ENCODE results near the gene TTC23L.

TTC23L gene

DNA sequence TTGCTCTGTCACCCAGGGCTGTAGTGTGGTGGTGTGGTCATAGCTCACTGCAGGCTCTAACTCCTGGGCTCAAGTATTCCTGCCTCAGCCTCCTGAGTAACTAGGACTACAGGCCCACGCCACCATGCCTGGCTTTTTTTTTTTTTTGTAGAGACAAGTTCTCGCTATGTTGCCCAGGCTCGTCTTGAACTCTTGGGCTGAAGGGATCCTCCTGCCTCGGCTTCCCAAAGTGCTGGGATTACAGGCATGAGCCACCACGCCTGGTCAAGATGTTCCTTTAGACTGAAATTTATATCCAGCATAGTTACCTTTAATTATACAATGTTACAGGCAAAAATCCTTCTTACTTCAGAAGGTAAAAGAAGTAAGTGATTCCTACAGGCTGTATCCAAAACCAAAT, 88.8 kb downstream of the TTC23L start:
- Histone ChIP-seq H3K27ac (ENCODE audit: low read length) (no peak overlapping the region), H3K4me1 (ENCODE audit: low read length) (peaks cover 19% of the 10 kb centered on the region), H3K79me2 (ENCODE audit: low read length) (peaks cover 36% of the 10 kb centered on the region), H4K20me1 (ENCODE audit: insufficient read depth, low read length) (no peaks in the 10 kb centered on the region), H3K27me3 (ENCODE audit: low read depth, low read length) (no peaks in the 10 kb centered on the region), H3K9ac (ENCODE audit: low read length) (no peak overlapping the region), H3K4me3 (ENCODE audit: low read length) (no peak overlapping the region), H3K4me2 (ENCODE audit: low read length) (no peak overlapping the region), H2AFZ (ENCODE audit: low read depth, low read length) (no peak overlapping the region), H3K36me3 (replicated peaks; ENCODE audit: low read depth, low read length) (peaks cover 26% of the 10 kb centered on the region), H3K9me3 (ENCODE audit: insufficient read depth, low read length) (no peaks in the 10 kb centered on the region)
- TF ChIP-seq CTCF (IDR thresholded peaks at IDR 0.05; ENCODE audit: low read depth, low read length) (no peak), EZH2phosphoT487 (IDR thresholded peaks at IDR 0.05; ENCODE audit: low read depth) (no peak)

- Histone ChIP-seq H4K20me1 (ENCODE audit: insufficient read depth, low read length) (no peaks in the 10 kb centered on the region), H3K4me1 (ENCODE audit: low read length) (peaks cover 19% of the 10 kb centered on the region), H3K4me2 (ENCODE audit: low read length) (no peak overlapping the region), H3K36me3 (replicated peaks; ENCODE audit: low read depth, low read length) (peaks cover 23% of the 10 kb centered on the region), H3K79me2 (ENCODE audit: low read length) (peaks cover 39% of the 10 kb centered on the region), H3K27me3 (ENCODE audit: low read depth, low read length) (no peaks in the 10 kb centered on the region), H2AFZ (ENCODE audit: low read depth, low read length) (no peak overlapping the region), H3K4me3 (ENCODE audit: low read length) (no peak overlapping the region), H3K9me3 (ENCODE audit: insufficient read depth, low read length) (no peaks in the 10 kb centered on the region), H3K27ac (ENCODE audit: low read length) (no peak overlapping the region), H3K9ac (ENCODE audit: low read length) (no peak overlapping the region)
- no peak for TF ChIP-seq EZH2phosphoT487 (IDR thresholded peaks at IDR 0.05; ENCODE audit: low read depth)
- TF ChIP-seq CTCF (IDR thresholded peaks at IDR 0.05; ENCODE audit: low read depth, low read length): no peak
These were observed 89.3 kb downstream of the TTC23L start for GRCh38 chr5:34928267-34928666.

- H3K36me3 ChIP-seq (replicated peaks; ENCODE audit: low read depth, low read length): peaks cover 24% of the 10 kb centered on the region
- peak within 1 kb of the TSS; percentile 99 for H3K4me3 ChIP-seq (ENCODE audit: low read length)
- peaks cover 11% of the 10 kb centered on the region for H3K4me1 ChIP-seq (ENCODE audit: low read length)
- peaks cover 37% of the 10 kb centered on the region for H3K79me2 ChIP-seq (ENCODE audit: low read length)
- peak within 1 kb of the TSS; percentile 56; the same call in 1 of the 2 replicates for H2AFZ ChIP-seq (ENCODE audit: low read depth, low read length)
- H3K4me2 ChIP-seq (ENCODE audit: low read length): peak within 1 kb of the TSS; percentile 72
- peak within 1 kb of the TSS; percentile 90 for H3K9ac ChIP-seq (ENCODE audit: low read length)
- H3K9me3 ChIP-seq (ENCODE audit: insufficient read depth, low read length): no peaks in the 10 kb centered on the region
- H4K20me1 ChIP-seq (ENCODE audit: insufficient read depth, low read length): no peaks in the 10 kb centered on the region
- H3K27me3 ChIP-seq (ENCODE audit: low read depth, low read length): no peaks in the 10 kb centered on the region
- H3K27ac ChIP-seq (ENCODE audit: low read length): peak within 1 kb of the TSS; percentile 65
- TF ChIP-seq EZH2phosphoT487 (IDR thresholded peaks at IDR 0.05; ENCODE audit: low read depth) (no peak), CTCF (IDR thresholded peaks at IDR 0.05; ENCODE audit: low read depth, low read length) (no peak)
These were observed 90.3 kb downstream of the TTC23L start, which contains the start of gene DNAJC21 for GRCh38 chr5:34929134-34929719. TSS of gene DNAJC21 (plus strand) at chr5:34929559. CDS start at chr5:34929820, 261 bp downstream.

- Histone ChIP-seq H3K4me3 (ENCODE audit: low read length) (peak overlapping the region; percentile 99), H3K27ac (ENCODE audit: low read length) (peak overlapping the region; percentile 65), H2AFZ (ENCODE audit: low read depth, low read length) (peak overlapping the region; percentile 56; the same call in 1 of the 2 replicates), H3K4me2 (ENCODE audit: low read length) (peak overlapping the region; percentile 72), H3K9ac (ENCODE audit: low read length) (peak overlapping the region; percentile 90), H4K20me1 (ENCODE audit: insufficient read depth, low read length) (no peaks in the 10 kb centered on the region), H3K27me3 (ENCODE audit: low read depth, low read length) (no peaks in the 10 kb centered on the region), H3K36me3 (replicated peaks; ENCODE audit: low read depth, low read length) (peaks cover 21% of the 10 kb centered on the region), H3K79me2 (ENCODE audit: low read length) (peaks cover 42% of the 10 kb centered on the region), H3K4me1 (ENCODE audit: low read length) (peaks cover 11% of the 10 kb centered on the region), H3K9me3 (ENCODE audit: insufficient read depth, low read length) (no peaks in the 10 kb centered on the region)
- TF ChIP-seq EZH2phosphoT487 (IDR thresholded peaks at IDR 0.05; ENCODE audit: low read depth): no peak
- no peak for TF ChIP-seq CTCF (IDR thresholded peaks at IDR 0.05; ENCODE audit: low read depth, low read length)
These were observed 90.9 kb downstream of the TTC23L start for GRCh38 chr5:34929720-34930461.
